ENCODE results near the gene GART. TPM values are rescaled to one million over a fixed set of nuclear protein-coding genes. Genes with fewer than 3 reads are reported as not detected.
A peak's percentile ranks its signal among the peaks of the same experiment; 100 is the strongest.

Gene GART
- total and polyA plus RNA-seq, 12 donors = 15.1 to 80.8 (median 59.5) TPM

DNA sequence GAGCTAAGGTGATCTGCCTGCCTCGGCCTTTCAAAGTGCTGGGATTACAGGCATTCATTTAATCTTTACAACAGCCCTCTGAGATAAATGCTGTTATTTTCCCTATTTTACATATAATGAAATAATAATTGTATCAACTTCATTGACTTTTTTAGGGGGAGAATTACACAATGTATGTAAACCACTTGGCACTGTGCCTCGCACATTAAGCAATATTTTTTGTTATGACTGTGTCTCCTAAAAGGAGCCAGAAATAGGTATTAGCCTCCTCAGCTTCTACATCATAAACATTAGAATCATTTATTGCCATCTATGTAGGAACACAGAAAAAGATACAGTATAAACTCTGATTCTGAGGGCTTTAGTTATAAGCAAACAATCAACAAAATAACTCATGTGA, 49.3 kb downstream of the GART start:
- TF ChIP-seq POLR2A (IDR thresholded peaks at IDR 0.05) = no peak
- no peak for TF ChIP-seq CTCF (IDR thresholded peaks at IDR 0.05)
- WGBS, 4 donors = 48 to 57% (median 53%) methylated on average over 2 of the region's 2 CpGs

DNA sequence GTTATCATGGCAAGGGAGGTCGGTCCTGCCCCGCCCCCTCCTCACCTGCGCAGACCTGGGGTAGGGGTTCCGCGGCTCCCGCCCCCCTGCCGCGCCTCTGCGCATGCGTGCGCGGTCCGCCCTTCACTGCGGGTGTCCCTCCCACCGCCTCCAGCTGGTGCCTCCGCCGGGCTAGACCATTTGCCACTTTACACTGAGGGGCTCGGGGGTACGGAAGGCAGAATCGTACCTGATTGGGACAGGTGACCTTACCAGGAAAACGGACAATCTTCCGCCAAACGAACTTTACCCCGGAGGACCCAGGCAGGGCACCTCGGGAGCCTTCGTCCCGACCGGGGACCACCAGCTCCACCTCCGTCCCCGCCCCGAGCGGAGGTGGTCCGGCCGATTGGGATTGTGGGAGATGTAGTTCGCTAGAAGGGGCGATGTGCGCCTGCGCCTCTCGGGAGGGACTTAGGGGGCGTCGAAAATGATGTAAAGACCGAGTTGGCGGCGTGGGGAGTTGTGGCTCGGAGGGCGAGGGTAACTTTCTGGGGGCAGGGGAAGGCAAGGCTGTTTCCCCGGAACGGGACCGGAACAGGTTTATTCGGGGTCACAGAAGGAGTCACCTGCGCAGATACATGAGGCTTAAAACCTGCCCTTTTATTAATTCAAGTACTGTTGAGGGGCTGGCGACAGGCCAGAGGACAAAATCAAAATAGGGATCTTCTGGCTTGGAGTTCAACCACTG, 50.4 kb downstream of the GART start, which contains the start of gene DNAJC28:
Gene DNAJC28 (minus strand): TSS at position 344 of the 730 bp plus-strand sequence. CDS start 2,323 bp downstream, outside the sequence.
- Histone ChIP-seq H3K4me1 (replicated peaks in 1 of 2) (peaks cover 0 to 6% of the 10 kb centered on the region in 2 donors), H3K27me3 (no peaks in the 10 kb centered on the region), H3K4me3 (peak within 1 kb of the TSS; percentile 52 to 98 (median 62)), H3K9me3 (replicated peaks in 1 of 3) (no peaks in the 10 kb centered on the region), H3K36me3 (replicated peaks in 1 of 2) (no peaks in the 10 kb centered on the region), H3K27ac (peak within 1 kb of the TSS in 4 of 5 donors; percentile 33 to 87 (median 64))
- TF ChIP-seq CTCF (IDR thresholded peaks at IDR 0.05) = no peak
- peak in 1 of 2 donors; percentile 27 for TF ChIP-seq POLR2A (IDR thresholded peaks at IDR 0.05)
- WGBS, 4 donors = 0 to 1% (median 1%) methylated on average over 18 to 52 of the region's 52 CpGs
- intact Hi-C loops (cut with DNase I) = no loop called here
- DNase-seq = peak; percentile 85 to 95 (median 92)

More for the DNA sequence above, 49.3 kb downstream of the GART start:
- intact Hi-C loops (cut with DNase I) = no loop called here
- Histone ChIP-seq H3K36me3 (replicated peaks in 1 of 2) (no peaks in the 10 kb centered on the region), H3K9me3 (replicated peaks in 1 of 3) (no peaks in the 10 kb centered on the region), H3K27me3 (no peaks in the 10 kb centered on the region), H3K4me3 (peak overlapping the region in 1 of 4 donors; percentile 67), H3K4me1 (replicated peaks in 1 of 2) (peaks cover 0 to 6% of the 10 kb centered on the region in 2 donors), H3K27ac (peak overlapping the region in 1 of 5 donors; percentile 87)
- peak in 1 of 7 donors; percentile 18 for DNase-seq

GRCh38 chr21:33490991-33491372, 50.9 kb downstream of the GART start:
- no peak for DNase-seq
- Histone ChIP-seq H3K27me3 (no peaks in the 10 kb centered on the region), H3K4me1 (replicated peaks in 1 of 2) (peaks cover 0 to 6% of the 10 kb centered on the region in 2 donors), H3K9me3 (replicated peaks in 1 of 3) (no peaks in the 10 kb centered on the region), H3K4me3 (peak overlapping the region; percentile 52 to 98 (median 62)), H3K36me3 (replicated peaks in 1 of 2) (no peaks in the 10 kb centered on the region), H3K27ac (peak overlapping the region in 4 of 5 donors; percentile 33 to 87 (median 64))
- TF ChIP-seq CTCF (IDR thresholded peaks at IDR 0.05) = no peak
- no peak for TF ChIP-seq POLR2A (IDR thresholded peaks at IDR 0.05)
- WGBS, 4 donors = 5 to 11% (median 8%) methylated on average over 12 of the region's 12 CpGs
- intact Hi-C loops (cut with DNase I) = no loop called here

DNA sequence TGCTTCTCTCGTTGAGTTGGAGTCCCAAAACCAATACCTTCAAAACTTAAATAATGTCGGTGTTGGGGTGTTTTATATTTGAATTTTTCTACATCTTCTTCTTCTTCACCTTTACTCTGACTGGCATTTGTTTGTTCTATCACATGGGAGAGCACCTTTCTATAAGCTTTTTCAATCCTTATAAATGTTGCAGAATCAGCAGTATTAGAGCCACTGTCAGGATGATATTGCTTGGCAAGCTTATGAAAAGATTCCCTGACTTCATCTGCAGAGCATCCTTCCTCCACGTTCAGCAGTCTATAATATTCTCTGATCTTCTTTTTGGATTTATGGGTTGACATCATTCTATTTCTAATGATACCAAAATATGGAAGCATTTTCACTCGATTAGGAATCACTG, 53.0 kb downstream of the GART start:
- H3K4me1 ChIP-seq (replicated peaks in 1 of 2) = peaks cover 0 to 6% of the 10 kb centered on the region in 2 donors
- no peaks in the 10 kb centered on the region for H3K9me3 ChIP-seq (replicated peaks in 1 of 3)
- intact Hi-C loops (cut with DNase I) = no loop called here
- TF ChIP-seq CTCF (IDR thresholded peaks at IDR 0.05) (no peak), POLR2A (IDR thresholded peaks at IDR 0.05) (no peak)
- H3K27me3 ChIP-seq = no peaks in the 10 kb centered on the region
- DNase-seq = no peak
- no peaks in the 10 kb centered on the region for H3K36me3 ChIP-seq (replicated peaks in 1 of 2)
- WGBS, 4 donors = 91 to 96% (median 94%) methylated on average over 4 of the region's 4 CpGs
- no peak overlapping the region for H3K4me3 ChIP-seq
- no peak overlapping the region for H3K27ac ChIP-seq

All from adrenal gland (tissue), 12 donors.